IMR-90 (cell line): ENCODE data around the gene KDM2A. TPM values are rescaled to one million over a fixed set of nuclear protein-coding genes. Genes with fewer than 3 reads are reported as not detected.

Source experiments
- ATAC-seq: fragments of 200-7000 bp; cut with Tn5 transposase; 2 replicates; pipeline ENCODE4 v1.9.1; 2020; ENCODE audit warnings: low read depth, mild to moderate bottlenecking, moderate library complexity
- BruUV-seq: library from RNA; stranded (reverse); fragments of 400-500 nt; replicated peaks from 2 replicates; lab custom pipeline; 2021; lab: Mats Ljungman, UMichigan
- CTCF ChIA-PET: fragments of 300-600 bp; formaldehyde crosslinking; extraction: SDS; loops from one replicate; lab custom pipeline; 2021; ENCODE audit warnings: antibody characterized with exemption; lab: Yijun Ruan, JAX
- POLR2A ChIA-PET: fragments of 300-600 bp; sonication (Branson Sonifier 250); formaldehyde crosslinking; loops from one replicate; lab custom pipeline; 2022; ENCODE audit warnings: antibody characterized with exemption; ENCODE audit not compliant: unreplicated experiment; lab: Charles Lee
- DNase-seq: peaks from one replicate; pipeline ENCODE4 v3.0.0; 2013
- H2AFZ ChIP-seq: replicated peaks from 2 replicates; pipeline ENCODE3; 2013; ENCODE audit warnings: low read length, mild to moderate bottlenecking; ENCODE audit not compliant: poor library complexity
- H2AK5ac ChIP-seq: 2 replicates; pipeline ENCODE4 v1.6.1; 2013; ENCODE audit warnings: low read depth, low read length, inconsistent platforms
- H2AK9ac ChIP-seq: replicated peaks from 2 replicates; pipeline ENCODE3; 2013; ENCODE audit warnings: mild to moderate bottlenecking, low read depth, low read length, moderate library complexity; ENCODE audit not compliant: poor library complexity
- H2BK120ac ChIP-seq: 2 replicates; pipeline ENCODE4 v1.6.1; 2013; ENCODE audit warnings: low read depth, low read length, inconsistent platforms
- H2BK15ac ChIP-seq: 3 replicates; pipeline ENCODE4 v1.6.1; 2013; ENCODE audit warnings: low read depth, low read length, inconsistent platforms
- H2BK20ac ChIP-seq: 2 replicates; pipeline ENCODE4 v1.6.1; 2013; ENCODE audit warnings: low read depth, mild to moderate bottlenecking, inconsistent platforms, low read length, moderate library complexity
- H2BK5ac ChIP-seq: 2 replicates; pipeline ENCODE4 v1.6.1; 2013; ENCODE audit warnings: mild to moderate bottlenecking, low read depth, low read length, inconsistent platforms; ENCODE audit not compliant: poor library complexity, severe bottlenecking
- H3K14ac ChIP-seq: replicated peaks from 2 replicates; pipeline ENCODE4 v1.6.1; 2013; ENCODE audit warnings: low read depth, low read length, inconsistent platforms
- H3K18ac ChIP-seq: 2 replicates; pipeline ENCODE4 v1.6.1; 2013; ENCODE audit warnings: low read depth, low read length, control low read depth
- H3K23ac ChIP-seq: 2 replicates; pipeline ENCODE4 v1.6.1; 2013; ENCODE audit warnings: low read depth, low read length, inconsistent platforms
- H3K27ac ChIP-seq: 2 replicates; pipeline ENCODE4 v1.5.1; 2013; ENCODE audit warnings: mild to moderate bottlenecking, control low read depth, low read length; ENCODE audit not compliant: insufficient read depth
- H3K27me3 ChIP-seq: 2 replicates; pipeline ENCODE4 v1.6.1; 2013; ENCODE audit warnings: low read length; ENCODE audit not compliant: control insufficient read depth, insufficient read depth
- H3K36me3 ChIP-seq: 2 replicates; pipeline ENCODE4 v1.6.1; 2013; ENCODE audit warnings: low read length, mixed read lengths; ENCODE audit not compliant: control insufficient read depth, insufficient read depth
- H3K4ac ChIP-seq: 2 replicates; pipeline ENCODE4 v1.6.1; 2013; ENCODE audit warnings: low read depth, low read length, inconsistent platforms
- H3K4me1 ChIP-seq: 2 replicates; pipeline ENCODE4 v1.6.1; 2013; ENCODE audit warnings: low read length, mixed read lengths; ENCODE audit not compliant: control insufficient read depth, insufficient read depth
- H3K4me2 ChIP-seq: 2 replicates; pipeline ENCODE4 v1.6.1; 2013; ENCODE audit warnings: low read depth, mild to moderate bottlenecking, control low read depth, low read length, moderate library complexity
- H3K4me3 ChIP-seq: 2 replicates; pipeline ENCODE4 v1.5.1; 2013; ENCODE audit warnings: low read depth, mild to moderate bottlenecking, control low read depth, low read length, moderate library complexity; ENCODE audit not compliant: insufficient read depth
- H3K56ac ChIP-seq: 2 replicates; pipeline ENCODE4 v1.6.1; 2013; ENCODE audit warnings: low read length, inconsistent platforms; ENCODE audit not compliant: insufficient read depth; ENCODE audit errors: extremely low read depth
- H3K79me1 ChIP-seq, 2 experiments: 2 replicates each; pipeline ENCODE4 v1.6.1; 2013; ENCODE audit warnings: low read length in 2 of 2, inconsistent platforms in 1 of 2, low read depth in 1 of 2
- H3K9ac ChIP-seq: 2 replicates; pipeline ENCODE4 v1.6.1; 2013; ENCODE audit warnings: low read depth, low read length, control low read depth
- H3K9me1 ChIP-seq: 2 replicates; pipeline ENCODE4 v1.6.1; 2013; ENCODE audit warnings: low read length, inconsistent platforms; ENCODE audit not compliant: insufficient read depth
- H3K9me3 ChIP-seq: 2 replicates; pipeline ENCODE4 v1.6.1; 2013; ENCODE audit warnings: low read length; ENCODE audit not compliant: control insufficient read depth, insufficient read depth
- H4K20me1 ChIP-seq: 2 replicates; pipeline ENCODE4 v1.6.1; 2013; ENCODE audit warnings: low read length, inconsistent platforms; ENCODE audit not compliant: insufficient read depth
- H4K5ac ChIP-seq: 2 replicates; pipeline ENCODE4 v1.6.1; 2013; ENCODE audit warnings: mild to moderate bottlenecking, low read depth, low read length, control low read depth
- H4K8ac ChIP-seq, 2 experiments: 2 replicates each; pipeline ENCODE4 v1.6.1; 2013; ENCODE audit warnings: low read depth in 2 of 2, low read length in 2 of 2, control low read depth in 1 of 2, inconsistent platforms in 1 of 2
- H4K91ac ChIP-seq: 2 replicates; pipeline ENCODE4 v1.6.1; 2013; ENCODE audit warnings: low read depth, low read length, inconsistent platforms; ENCODE audit not compliant: insufficient read depth
- CHD1 ChIP-seq: IDR thresholded peaks from 2 replicates; pipeline ENCODE4 v1.6.1; 2012; ENCODE audit warnings: low read depth, low read length, improper control_type of control experiment
- CTCF ChIP-seq: conservative IDR thresholded peaks from 2 replicates; pipeline ENCODE4 v1.5.1; 2012; ENCODE audit warnings: mild to moderate bottlenecking, low read depth, low read length, improper control_type of control experiment
- FOS ChIP-seq: fragments of 150-350 bp; IDR thresholded peaks from 2 replicates; pipeline ENCODE4 v1.6.1; 2016; ENCODE audit warnings: low read depth, low read length
- RAD21 ChIP-seq: IDR thresholded peaks from 2 replicates; pipeline ENCODE4 v1.6.1; 2012; ENCODE audit warnings: low read length, improper control_type of control experiment
- RCOR1 ChIP-seq: IDR thresholded peaks from 2 replicates; pipeline ENCODE4 v1.6.1; 2012; ENCODE audit warnings: mild to moderate bottlenecking, low read length, improper control_type of control experiment; ENCODE audit not compliant: insufficient replicate concordance
- SMC3 ChIP-seq: fragments of 150-350 bp; IDR thresholded peaks from 2 replicates; pipeline ENCODE4 v1.6.1; 2016; ENCODE audit warnings: low read depth, mild to moderate bottlenecking, antibody characterized with exemption, low read length, moderate library complexity
- WGBS, 2 experiments: methylation state at CpG; one replicate each; pipeline versions ENCODE4 v1.1.5 to v1.1.7; 2013; ENCODE audit warnings: missing lambda C conversion rate in 2 of 2; ENCODE audit not compliant: insufficient read length in 1 of 2; ENCODE audit errors: extremely low coverage in 2 of 2; 5-methylcytosine and 5-hydroxymethylcytosine counted together
- dilution Hi-C: fragments of 300-500 bp; cut with HindIII; formaldehyde crosslinking; loops from one replicate; pipeline ENCODE4 v1.14.3; 2018; ENCODE audit warnings: low sequenced_read_pairs; ENCODE audit not compliant: unreplicated experiment
- in situ Hi-C: fragments of 300-500 bp; cut with MboI; formaldehyde crosslinking; loops from 3 replicates; pipeline ENCODE4 v1.14.3; 2019; ENCODE audit warnings: low sequenced_read_pairs, inconsistent platforms, mixed read lengths
- intact Hi-C: fragments of 100-400 bp; cut with micrococcal nuclease; formaldehyde crosslinking; loops from 2 replicates; pipeline ENCODE4 v1.10.0; 2022
- polyA plus RNA-seq, 3 experiments: library from polyadenylated mRNA; depleted of rRNA; stranded (reverse); fragments of >200 nt; gene quantifications; 2 replicates each; pipeline ENCODE4 v1.2.3, GENCODE V29; 2012; ENCODE audit warnings: low replicate concordance in 1 of 3
- total RNA-seq: library from RNA; depleted of rRNA; stranded (reverse); fragments of >200 nt; gene quantifications from 2 replicates; pipeline ENCODE4 v1.2.3, GENCODE V29; 2012

The KDM2A gene
- total and polyA plus RNA-seq, 2 of the 4 experiments (the other 2 are of a cell fraction), result 26.7 to 42.6 TPM

GRCh38 chr11:67267188-67268080 lies 148.4 kb downstream of the KDM2A start:
- Histone ChIP-seq H3K9me1 (peaks cover 33% of the 10 kb centered on the region), H3K79me1 (peaks cover 18 to 68% of the 10 kb centered on the region in 2 experiments; a peak in 3 of 4 replicates), H2BK15ac (no peak overlapping the region), H2AK9ac (peak overlapping the region; percentile 98), H3K36me3 (peaks cover 10% of the 10 kb centered on the region; the same call in 1 of the 2 replicates), H4K5ac (no peak overlapping the region), H3K4me2 (peak overlapping the region; percentile 87), H3K27me3 (no peaks in the 10 kb centered on the region), H3K9me3 (no peaks in the 10 kb centered on the region), H2BK120ac (peak overlapping the region; percentile 31), H2BK5ac (peak overlapping the region; percentile 44), H2AFZ (peak overlapping the region; percentile 88), H3K27ac (peak overlapping the region; percentile 64), H2BK20ac (no peak overlapping the region), H3K14ac (peak overlapping the region; percentile 92), H3K4ac (peak overlapping the region; percentile 82), H3K56ac (peak overlapping the region; percentile 19; the same call in 1 of the 2 replicates), H3K4me1 (peaks cover 35% of the 10 kb centered on the region), H3K9ac (peak overlapping the region; percentile 95), H4K8ac (peak overlapping the region in 1 of 2 experiments; percentile 29; a peak in 1 of 4 replicates), H4K20me1 (peaks cover 44% of the 10 kb centered on the region), H3K23ac (peak overlapping the region; percentile 89), H2AK5ac (peak overlapping the region; percentile 84), H3K4me3 (peak overlapping the region; percentile 78), H4K91ac (no peak overlapping the region; the same call in 1 of the 2 replicates), H3K18ac (no peak overlapping the region)
- ChIA-PET POLR2A (no interaction called here), CTCF (interaction anchor here (0.9 to 3.1 kb wide), 3 partner anchors 10 to 50 kb away, joined by 3 to 10 read pairs (median 3); no protein-coding TSS in a partner anchor)
- intact Hi-C loops (no loop called here), dilution Hi-C loops (no loop called here), in situ Hi-C loops (no loop called here)
- 15% methylated on average over 6 of the region's 30 CpGs; no CpG with 5 or more reads in 1 of the 2 experiments for WGBS, 2 experiments
- BruUV-seq, result no TSS peak
- ATAC-seq, result no peak; the same call in 1 of the 2 replicates
- DNase-seq, result no peak
- TF ChIP-seq CTCF (no peak), CHD1 (no peak), FOS (no peak), SMC3 (no peak), RAD21 (no peak), RCOR1 (no peak)
